ENCODE results near the gene SSBP2. TPM values are rescaled to one million over a fixed set of nuclear protein-coding genes. Genes with fewer than 3 reads are reported as not detected.
"Not testable (repeated sequence)": the region's sequence is repeated elsewhere in the genome, so short reads cannot be mapped to it uniquely, and the experiment has no call there.

The SSBP2 gene
- total RNA-seq, 1 donor from 2014 or later, result 9.0 TPM

DNA sequence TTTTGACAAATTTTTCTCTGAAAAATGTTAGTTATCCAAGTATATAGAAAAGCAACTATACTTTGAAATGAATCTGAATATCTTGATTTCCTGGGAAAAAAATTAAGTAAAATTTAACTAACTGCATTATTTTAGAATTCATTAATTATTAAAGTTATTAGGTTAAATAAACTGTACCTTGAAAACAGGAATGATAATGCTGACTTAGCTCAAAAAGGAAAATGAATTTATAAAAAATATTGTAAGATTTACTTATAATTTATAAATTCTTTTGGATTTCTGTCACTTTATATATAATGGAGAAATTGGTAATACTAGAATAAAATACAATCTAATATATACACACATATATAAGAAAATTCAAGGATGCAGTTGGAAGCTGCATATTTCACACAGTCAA lies 320.9 kb downstream of the SSBP2 start:
- no peak for DNase-seq (ENCODE audit: low read depth in 2 of 2)

DNA sequence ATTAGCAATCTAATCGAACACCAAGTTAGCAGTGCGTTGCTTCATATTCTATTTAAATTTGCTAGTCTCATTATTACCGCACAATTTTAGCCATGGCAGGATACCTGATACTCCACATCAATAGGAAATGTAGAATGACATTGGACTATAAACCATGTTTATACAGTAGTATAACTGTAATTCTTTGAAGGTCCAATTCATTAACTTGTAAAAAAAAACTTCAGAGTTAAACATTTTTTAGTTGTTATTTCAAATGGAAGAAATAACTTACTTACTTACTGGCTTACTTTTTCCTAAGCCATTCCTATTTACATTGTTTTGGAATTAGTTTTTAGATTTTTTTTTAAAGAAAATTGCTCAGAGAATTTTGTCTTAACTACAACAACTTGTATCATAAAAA lies 321.5 kb downstream of the SSBP2 start:
- no peak for DNase-seq (ENCODE audit: low read depth in 2 of 2)

DNA sequence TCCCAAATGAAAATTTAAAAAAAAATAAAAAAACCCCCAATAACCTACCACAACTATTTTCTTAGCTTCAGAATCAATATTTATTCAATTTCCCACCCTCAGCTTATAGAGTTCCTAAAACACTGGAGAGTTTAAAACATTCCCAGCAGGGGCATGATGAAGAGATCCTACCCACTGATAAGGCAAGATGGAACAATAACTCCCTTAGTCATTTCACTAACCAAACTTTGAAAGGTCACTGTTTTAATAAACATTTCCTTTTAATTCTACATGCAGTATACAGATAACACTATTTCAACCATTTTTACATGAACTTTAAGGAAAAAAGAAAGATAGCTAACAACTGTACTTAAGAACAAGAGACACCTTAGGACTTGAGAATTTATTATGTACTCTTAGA lies 322.0 kb downstream of the SSBP2 start:
- peak in 1 of 2 donors; percentile 76 for DNase-seq (ENCODE audit: low read depth in 2 of 2)

DNA sequence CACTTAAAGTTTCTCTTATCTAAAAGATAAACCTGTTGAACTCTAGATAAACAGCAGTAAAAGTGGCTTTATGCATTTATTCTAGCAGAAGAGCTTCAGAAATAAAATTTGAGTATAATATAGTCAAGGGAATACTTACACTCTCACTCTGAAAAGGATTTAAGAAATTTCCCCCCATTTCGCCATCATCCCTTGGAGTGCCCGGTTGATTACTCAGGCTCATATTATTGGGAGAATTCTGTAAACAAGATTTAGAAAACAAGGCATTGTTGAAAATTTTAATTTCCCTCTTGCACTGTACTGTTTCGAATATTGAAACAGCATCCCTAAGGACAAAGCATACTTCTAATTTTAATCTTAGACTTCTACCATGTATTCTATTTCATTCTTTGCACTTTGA lies 322.5 kb downstream of the SSBP2 start:
- no peak for DNase-seq (ENCODE audit: low read depth in 2 of 2)

DNA sequence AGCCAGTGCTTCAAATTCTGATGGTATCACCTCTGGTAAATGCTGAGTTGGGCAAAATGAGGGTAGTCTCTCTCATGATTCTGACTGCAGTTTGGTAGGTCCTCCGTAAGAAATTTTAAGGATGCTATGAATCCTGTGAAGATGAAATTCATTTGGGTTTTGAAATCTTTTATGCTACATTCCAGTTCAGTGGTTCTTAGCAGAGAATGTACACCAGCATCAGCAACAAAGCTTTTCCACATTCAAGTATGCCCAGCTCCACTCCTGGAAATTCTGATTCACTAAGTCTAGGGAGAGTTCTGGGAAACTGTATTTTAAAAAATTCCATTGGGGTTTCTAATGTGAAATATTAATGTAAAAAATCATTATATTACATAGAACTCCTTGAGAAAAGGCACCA lies 323.3 kb downstream of the SSBP2 start:
- no peak for DNase-seq (ENCODE audit: low read depth in 2 of 2)

DNA sequence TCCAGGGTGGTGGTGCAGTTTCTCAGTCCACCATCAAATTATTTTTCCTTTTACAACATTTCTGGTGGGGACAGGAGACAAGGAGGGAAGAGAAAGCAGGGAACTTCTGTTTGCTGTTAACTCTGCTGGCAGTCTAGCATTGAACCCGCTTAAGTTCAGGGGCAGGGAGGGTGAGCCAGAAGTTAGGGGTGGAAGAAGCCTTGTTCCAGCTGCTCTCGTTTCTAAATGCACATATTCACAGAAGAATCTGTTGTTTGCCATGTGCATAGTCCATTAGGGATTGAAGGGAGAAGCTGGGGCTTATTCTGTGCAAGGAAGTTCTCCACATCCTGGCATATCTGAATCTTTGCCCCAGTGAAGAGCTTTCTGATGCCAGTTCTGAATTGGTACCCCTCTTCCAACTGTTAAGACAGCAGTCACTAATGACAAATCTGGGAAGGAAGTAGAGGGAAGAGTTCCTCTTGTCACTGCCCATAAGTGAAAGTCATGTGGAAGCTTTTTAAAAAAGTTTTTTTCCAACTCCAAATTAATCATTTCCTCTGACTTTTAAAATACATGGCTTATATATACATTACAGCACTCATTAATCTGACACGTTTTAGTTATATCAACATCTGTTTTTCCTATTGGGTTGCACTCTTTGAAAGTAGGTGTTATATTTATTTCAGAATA lies 324.4 kb downstream of the SSBP2 start:
- DNase-seq (ENCODE audit: low read depth in 2 of 2), result peak in 1 of 2 donors; percentile 3

DNA sequence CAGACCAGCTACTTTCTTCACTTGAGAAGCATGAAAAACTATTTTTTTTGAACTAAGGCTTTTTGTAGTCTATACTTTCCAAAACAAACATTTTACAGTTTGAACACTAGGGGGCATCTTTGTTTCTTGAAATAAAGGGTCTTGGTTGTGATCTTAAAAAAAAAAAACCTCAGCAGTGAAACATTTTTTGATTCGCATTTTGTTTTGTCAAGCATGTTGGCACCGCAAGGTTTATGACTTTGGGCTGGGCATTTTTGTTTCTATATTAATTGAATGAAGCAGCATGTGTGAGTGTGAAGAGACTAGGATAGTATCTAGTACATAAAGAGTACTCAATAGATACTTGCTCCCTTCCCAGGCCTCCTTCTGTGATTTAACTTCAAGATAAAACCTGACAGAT lies 325.3 kb downstream of the SSBP2 start:
- peak; percentile 30 to 49 for DNase-seq (ENCODE audit: low read depth in 2 of 2)

DNA sequence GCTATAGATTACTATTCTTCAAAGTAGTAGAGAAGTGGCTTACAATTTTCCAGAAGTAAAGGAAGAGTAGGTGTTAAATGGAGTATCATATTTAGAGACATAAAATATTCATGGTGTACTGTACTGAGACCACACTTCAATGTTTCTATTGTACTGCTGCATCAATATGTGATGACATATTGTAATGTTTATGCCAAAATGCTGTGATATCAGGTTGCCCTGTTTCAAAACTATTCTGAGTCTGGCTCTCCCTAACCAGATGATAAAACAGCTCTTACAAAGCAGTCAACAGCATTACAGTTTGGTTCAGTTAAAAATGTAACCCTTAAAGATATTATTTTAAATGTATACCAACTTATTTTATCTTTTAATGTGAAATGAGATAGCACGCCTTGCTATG lies 326.2 kb downstream of the SSBP2 start:
- DNase-seq (ENCODE audit: low read depth in 2 of 2), result no peak

DNA sequence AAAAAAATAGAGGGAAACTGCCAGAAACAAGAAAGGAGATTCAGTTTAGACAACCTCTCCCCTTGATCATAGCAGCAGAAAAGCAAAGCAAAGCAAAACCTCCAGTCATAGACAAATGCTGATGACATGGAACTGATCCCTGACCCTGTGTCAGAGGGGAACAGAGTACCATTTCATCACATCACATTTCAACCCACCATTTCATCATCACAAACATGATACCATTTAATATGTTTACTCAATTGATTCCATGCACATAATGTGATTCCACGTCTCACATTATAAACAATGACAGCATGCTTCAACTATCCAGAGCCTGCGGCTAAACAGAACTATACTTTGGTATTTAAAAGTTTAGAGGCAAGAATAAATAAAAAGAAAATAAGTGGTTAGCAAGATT lies 328.2 kb downstream of the SSBP2 start:
- DNase-seq (ENCODE audit: low read depth in 2 of 2), result no peak

DNA sequence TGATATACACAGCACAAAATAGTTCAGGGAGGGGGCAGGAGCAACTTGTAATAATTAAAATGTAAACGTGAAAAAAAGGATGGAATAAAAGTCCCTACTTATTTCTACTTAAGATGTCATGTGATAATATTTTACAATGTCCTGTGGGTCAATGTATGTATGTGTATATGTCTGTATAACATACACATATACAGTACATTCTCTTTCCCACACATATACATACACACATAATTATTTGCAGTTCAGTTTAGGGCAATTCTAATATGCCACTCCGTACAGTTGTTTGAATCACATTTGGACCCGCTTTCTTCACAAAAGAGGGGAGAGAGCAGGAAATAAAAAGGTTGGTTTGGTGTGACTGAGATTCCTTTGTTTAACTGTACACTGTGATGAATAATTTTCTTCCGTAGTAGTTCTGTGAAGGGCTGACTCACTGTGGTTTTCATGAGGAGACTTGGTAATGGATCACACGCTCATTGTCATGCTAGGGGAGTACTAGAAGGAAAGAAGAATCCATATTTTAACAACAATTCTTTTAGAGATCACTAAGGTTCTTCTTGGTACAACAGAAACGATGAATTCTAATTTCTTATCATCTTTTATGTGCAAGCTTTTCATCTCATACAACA lies 330.7 kb downstream of the SSBP2 start:
- peak in 1 of 2 donors; percentile 84 for DNase-seq (ENCODE audit: low read depth in 2 of 2)

DNA sequence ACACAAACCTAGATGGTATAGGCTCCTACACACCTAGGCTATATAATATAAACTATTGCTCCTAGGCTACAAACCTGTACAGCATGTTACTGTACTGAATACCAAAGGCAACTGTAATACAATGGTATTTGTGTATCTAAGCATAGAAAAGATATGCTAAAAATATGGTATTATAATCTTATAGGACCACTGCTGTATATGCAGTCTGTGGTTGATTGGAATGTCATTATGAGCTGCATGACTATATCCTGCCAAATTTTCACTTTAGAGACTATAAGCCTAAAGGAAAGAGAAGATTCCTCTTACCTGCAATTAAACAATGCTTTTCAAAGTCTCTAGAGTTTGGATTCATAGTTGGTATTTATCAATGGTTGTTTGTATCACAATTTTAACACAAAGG lies 332.3 kb downstream of the SSBP2 start:
- no peak for DNase-seq (ENCODE audit: low read depth in 2 of 2)

DNA sequence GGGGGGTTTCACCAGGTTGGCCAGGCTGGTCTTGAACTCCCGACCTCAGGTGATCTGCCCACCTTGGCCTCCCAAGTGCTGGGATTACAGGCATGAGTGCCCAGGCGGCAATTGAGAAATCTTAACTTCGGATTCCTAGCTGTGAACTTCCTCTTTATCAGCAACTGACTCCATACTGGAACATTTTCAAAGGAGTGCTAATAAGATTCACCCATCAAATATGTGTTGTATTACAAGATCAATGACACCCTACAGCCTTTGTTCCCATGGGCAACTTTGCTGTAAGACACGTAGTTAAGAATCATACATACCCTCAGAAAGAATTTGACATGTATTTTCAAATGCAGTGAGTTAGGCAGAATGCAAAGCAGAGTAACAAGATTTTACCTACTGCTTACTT lies 333.8 kb downstream of the SSBP2 start:
- no peak for DNase-seq (ENCODE audit: low read depth in 2 of 2)

DNA sequence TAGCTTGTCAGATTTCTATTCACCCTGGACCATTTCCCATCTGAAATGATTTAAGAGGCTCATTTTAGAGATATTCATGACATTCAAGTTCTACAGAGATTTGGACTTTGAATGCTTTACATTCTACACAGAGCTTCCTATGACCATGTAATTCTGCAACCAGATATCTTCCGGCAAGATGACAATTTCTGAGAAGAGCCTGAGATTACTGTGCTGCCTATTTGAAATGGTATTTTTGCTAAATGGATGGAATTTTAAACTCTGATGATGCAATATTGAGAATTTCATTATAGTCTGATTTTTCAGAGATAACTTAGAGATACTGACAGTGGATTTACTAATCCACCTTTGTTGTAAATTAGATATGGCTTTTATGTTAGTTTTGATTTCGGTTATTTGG lies 341.0 kb downstream of the SSBP2 start:
- no peak for DNase-seq (ENCODE audit: low read depth in 2 of 2)

DNA sequence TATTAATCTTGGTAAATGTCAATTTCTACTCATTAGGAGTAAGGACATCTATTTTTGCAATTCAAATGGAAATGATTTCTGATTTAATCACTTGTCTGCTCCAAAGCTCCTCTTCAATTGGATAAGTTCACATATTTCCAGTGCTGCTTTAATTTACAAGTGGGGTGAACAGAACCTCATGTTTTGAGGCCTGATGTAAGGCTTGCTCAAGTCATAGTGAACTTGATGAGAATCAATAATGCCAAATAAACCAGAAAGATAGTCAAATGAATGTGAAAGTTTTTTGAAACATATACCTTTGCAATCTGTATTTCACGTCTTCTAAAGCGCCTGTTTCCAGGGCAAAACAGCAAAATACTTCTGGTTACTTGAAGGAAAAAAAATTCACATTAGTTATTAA lies 341.5 kb downstream of the SSBP2 start:
- DNase-seq (ENCODE audit: low read depth in 2 of 2), result no peak

DNA sequence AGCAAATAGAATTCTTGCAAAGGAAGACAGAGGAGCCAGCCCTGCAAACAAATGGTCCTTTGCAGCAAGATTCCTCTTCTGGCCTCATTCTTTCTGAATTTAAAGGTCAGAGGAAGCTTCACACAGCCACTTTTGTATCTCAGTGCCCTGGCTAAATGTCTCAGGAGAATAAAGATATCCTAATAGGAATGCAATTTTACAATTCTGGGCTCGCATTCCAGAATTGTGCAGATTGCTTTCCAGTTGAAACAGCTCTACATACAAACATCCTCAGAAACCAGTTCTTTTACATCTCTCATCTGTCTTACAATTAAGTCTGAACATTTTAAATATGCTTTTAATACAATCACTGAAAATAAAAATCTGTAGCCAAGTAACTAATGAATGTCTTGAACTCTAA lies 342.4 kb downstream of the SSBP2 start:
- no peak for DNase-seq (ENCODE audit: low read depth in 2 of 2)

DNA sequence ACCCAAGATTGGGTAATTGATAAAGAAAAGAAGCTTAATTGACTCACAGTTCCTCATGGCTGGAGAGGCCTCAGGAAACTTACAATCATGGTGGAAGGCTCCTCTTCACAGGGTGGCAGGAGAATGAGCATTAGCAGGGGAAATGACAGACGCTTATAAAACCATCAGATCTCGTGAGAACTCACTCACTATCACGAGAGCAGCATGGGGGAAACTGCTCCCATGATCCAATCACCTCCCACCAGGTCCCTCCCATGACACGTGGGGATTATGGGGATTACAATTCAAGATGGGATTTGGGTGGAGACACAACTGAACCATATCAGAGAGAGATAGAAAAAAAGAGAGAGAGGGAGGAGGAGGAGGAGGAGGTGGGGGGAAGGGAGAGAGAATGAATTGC lies 343.1 kb downstream of the SSBP2 start:
- DNase-seq (ENCODE audit: low read depth in 2 of 2), result not testable (repeated sequence)

DNA sequence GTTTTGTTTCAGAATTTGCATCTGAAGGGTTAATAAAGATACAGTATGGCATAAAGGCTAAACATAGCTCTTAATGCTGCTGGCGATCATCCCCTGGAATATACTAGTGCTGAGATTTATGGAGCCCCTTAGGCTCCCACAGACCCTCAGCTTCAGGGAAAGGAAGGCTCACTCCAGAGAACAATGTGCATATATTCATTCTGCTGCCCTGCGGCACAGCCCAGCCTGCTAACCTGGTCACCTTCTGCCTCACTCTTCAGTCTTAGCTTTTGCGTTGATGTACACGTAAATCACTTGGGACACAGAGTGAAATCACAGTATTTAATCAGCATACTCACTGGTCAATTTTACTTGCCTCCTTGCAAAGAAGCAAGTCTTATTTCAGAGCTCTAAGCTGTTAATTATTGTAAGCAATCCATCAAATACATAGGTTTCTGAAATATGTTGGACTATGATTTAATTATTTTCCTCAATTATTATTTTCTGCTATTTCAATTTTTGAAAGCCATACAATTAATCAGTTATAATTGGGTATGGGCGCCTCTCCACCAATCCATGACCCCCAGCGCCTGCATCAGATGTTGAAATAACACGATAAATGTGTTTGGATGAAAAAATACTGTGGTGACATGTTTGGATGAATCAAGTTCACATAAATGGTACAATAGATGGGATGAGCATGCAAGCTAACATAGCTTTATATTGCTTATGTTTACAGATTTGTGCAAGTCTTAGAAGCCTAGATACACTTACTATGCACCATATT lies 345.6 kb downstream of the SSBP2 start:
- no peak for DNase-seq (ENCODE audit: low read depth in 2 of 2)

DNA sequence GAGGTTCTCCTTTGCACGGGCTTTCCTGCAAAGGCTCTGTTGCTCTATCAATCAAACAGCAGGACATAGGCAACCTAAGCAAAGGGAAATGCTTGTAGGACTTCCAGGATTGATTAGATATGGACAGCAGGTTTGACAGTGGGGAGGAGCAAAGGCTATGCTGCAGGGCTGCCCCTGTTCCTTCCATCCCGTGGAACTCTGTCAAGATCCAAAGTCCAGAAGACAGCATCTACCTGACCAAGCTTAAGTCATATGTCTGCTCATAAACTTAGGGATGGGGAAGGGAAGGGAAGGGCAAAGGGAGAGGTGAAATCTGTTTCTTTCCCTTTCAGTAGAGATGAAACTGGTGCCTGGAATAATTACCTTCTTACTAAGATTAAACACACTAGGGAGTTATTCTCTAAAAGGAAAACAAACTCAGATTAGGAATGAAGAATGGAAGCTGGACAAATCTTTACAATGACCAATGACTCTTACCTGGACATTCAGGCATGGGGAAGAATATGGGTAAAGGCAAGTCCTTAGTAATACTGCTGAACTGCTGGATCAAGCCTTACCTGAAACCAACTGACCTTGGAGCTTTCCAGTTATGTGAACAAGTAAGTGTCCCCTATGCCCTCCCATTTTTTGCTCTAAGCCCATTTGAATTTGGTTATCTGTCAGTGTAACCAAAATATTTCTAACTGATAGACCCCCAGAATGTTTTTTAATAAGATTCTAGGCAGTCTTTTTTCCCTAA lies 348.5 kb downstream of the SSBP2 start:
- no peak for DNase-seq (ENCODE audit: low read depth in 2 of 2)

DNA sequence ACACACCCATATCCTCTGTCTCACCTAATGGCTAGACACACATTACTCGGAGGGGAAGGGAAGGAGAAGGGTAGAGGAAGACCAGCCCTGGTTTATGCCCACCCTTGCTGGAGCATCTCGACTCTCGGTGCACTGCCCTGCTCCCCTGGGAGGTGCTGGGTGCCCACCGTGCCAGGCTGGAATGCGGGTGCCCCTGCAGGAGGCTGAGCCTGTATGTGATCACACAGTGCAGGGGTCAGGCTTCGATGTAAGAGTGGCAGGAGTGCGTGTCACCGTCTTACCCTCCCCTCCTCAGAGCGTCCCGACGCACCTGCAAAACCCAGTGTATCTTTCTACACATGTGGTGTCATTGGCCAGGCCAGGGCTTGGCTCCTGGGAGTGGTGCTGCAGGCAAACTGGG lies 349.6 kb downstream of the SSBP2 start:
- no peak for DNase-seq (ENCODE audit: low read depth in 2 of 2)

DNA sequence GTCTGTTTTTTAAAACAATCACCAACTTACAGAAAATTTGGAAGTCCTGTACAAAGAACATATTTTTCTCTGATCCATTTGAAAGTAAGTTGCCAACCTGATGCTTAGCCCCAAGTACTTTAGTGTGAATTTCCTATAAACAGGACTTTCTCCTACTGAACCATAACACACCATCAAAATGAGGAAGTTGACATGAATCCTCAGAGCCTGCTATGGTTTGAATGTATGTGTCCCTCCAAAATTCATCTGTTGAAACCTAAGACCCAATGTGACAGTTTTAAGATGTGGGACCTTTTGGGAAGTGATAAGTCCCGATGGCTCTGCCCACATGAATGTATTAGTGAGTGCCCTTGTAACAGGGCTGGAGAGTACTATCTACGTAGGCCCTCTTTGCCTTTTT lies 350.5 kb downstream of the SSBP2 start:
- DNase-seq (ENCODE audit: low read depth in 2 of 2), result no peak

DNA sequence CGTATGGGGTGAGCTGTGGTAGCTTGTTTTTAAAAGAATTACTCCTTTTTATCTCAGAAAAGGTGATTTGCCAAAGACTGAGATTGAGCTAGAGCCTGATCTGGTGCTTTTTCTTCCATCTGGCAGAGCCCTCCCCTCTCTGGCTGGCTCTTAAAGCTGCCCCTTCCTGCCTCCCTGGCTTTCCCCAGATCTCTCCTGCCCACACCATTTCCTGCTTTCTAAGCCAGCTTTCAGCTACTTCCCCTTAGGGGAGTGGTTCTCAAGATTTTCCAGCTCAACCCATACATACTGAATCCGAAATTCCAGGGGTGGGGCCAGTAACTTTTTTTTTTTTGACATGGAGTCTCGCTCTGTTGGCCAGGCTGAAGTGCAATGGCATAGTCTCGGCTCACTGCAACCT lies 352.2 kb downstream of the SSBP2 start:
- no peak for DNase-seq (ENCODE audit: low read depth in 2 of 2)

DNA sequence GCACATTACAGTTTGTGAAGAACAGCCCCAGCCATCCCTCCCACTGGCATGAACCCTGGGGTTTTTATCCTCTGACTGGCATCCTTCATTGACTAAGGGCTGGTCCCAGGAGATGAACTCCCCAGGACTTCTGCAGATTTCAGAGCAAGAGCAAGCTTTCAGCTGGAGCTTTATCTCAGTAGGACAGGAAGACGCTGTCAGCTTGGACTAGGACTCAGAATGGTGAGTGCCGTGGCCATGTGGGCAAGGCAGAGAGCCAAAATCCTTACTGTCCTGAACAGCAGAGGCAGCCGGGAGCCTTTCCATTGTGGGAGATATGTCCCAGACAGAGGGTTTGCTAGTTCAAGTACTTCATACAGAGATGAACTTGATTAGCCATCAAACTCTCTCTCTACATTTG lies 353.7 kb downstream of the SSBP2 start:
- DNase-seq (ENCODE audit: low read depth in 2 of 2), result peak in 1 of 2 donors; percentile 17

Measured in dermis microvascular lymphatic vessel endothelial cell (primary cell).